ENCODE results near the gene CCDC88C. TPM values are rescaled to one million over a fixed set of nuclear protein-coding genes. Genes with fewer than 3 reads are reported as not detected.

The CCDC88C gene
- total RNA-seq, 1 donor from 2014 or later = 44.6 TPM

- Mint-ChIP-seq H3K4me3 (no peak overlapping the region), H3K27me3 (ENCODE audit: low read depth) (no peaks in the 10 kb centered on the region), H3K4me1 (peaks cover 28% of the 10 kb centered on the region), H3K9me3 (no peaks in the 10 kb centered on the region), H3K36me3 (ENCODE audit: low read depth) (peaks cover 11% of the 10 kb centered on the region), H3K27ac (ENCODE audit: unreplicated experiment) (no peak overlapping the region)
- no peak for DNase-seq (ENCODE audit: low read depth, low spot score)
- TF ChIP-seq CTCF (conservative IDR thresholded peaks at IDR 0.05) = no peak
These were observed 11.7 kb downstream of the CCDC88C start for GRCh38 chr14:91405724-91406435.

GRCh38 chr14:91405241-91405721 lies 12.3 kb downstream of the CCDC88C start:
- no peak for TF ChIP-seq CTCF (conservative IDR thresholded peaks at IDR 0.05)
- H3K36me3 Mint-ChIP-seq (ENCODE audit: low read depth) = peaks cover 11% of the 10 kb centered on the region
- no peaks in the 10 kb centered on the region for H3K9me3 Mint-ChIP-seq
- no peak overlapping the region for H3K27ac Mint-ChIP-seq (ENCODE audit: unreplicated experiment)
- DNase-seq (ENCODE audit: low read depth, low spot score) = no peak
- no peaks in the 10 kb centered on the region for H3K27me3 Mint-ChIP-seq (ENCODE audit: low read depth)
- H3K4me1 Mint-ChIP-seq = peaks cover 28% of the 10 kb centered on the region
- H3K4me3 Mint-ChIP-seq = no peak overlapping the region

GRCh38 chr14:91402771-91403600 lies 14.6 kb downstream of the CCDC88C start:
- DNase-seq (ENCODE audit: low read depth, low spot score) = no peak
- Mint-ChIP-seq H3K9me3 (no peaks in the 10 kb centered on the region), H3K4me1 (peaks cover 24% of the 10 kb centered on the region), H3K4me3 (no peak overlapping the region), H3K27ac (ENCODE audit: unreplicated experiment) (peak overlapping the region; percentile 32), H3K36me3 (ENCODE audit: low read depth) (peaks cover 6% of the 10 kb centered on the region), H3K27me3 (ENCODE audit: low read depth) (no peaks in the 10 kb centered on the region)
- TF ChIP-seq CTCF (conservative IDR thresholded peaks at IDR 0.05) = no peak

- no peak for TF ChIP-seq CTCF (conservative IDR thresholded peaks at IDR 0.05)
- no peak for DNase-seq (ENCODE audit: low read depth, low spot score)
- Mint-ChIP-seq H3K27me3 (ENCODE audit: low read depth) (no peaks in the 10 kb centered on the region), H3K9me3 (no peaks in the 10 kb centered on the region), H3K4me3 (no peak overlapping the region), H3K36me3 (ENCODE audit: low read depth) (peaks cover 4% of the 10 kb centered on the region), H3K4me1 (peaks cover 31% of the 10 kb centered on the region), H3K27ac (ENCODE audit: unreplicated experiment) (no peak overlapping the region)
These were observed 15.3 kb downstream of the CCDC88C start for GRCh38 chr14:91402348-91402747.

- no peak for DNase-seq (ENCODE audit: low read depth, low spot score)
- H3K36me3 Mint-ChIP-seq (ENCODE audit: low read depth) = peaks cover 3% of the 10 kb centered on the region
- H3K9me3 Mint-ChIP-seq = no peaks in the 10 kb centered on the region
- no peak for TF ChIP-seq CTCF (conservative IDR thresholded peaks at IDR 0.05)
- no peak overlapping the region for H3K27ac Mint-ChIP-seq (ENCODE audit: unreplicated experiment)
- H3K4me1 Mint-ChIP-seq = peaks cover 33% of the 10 kb centered on the region
- no peaks in the 10 kb centered on the region for H3K27me3 Mint-ChIP-seq (ENCODE audit: low read depth)
- no peak overlapping the region for H3K4me3 Mint-ChIP-seq
These were observed 15.9 kb downstream of the CCDC88C start for GRCh38 chr14:91401751-91402150.

All from neural crest cell (in vitro differentiated cells).